ENCODE data around the gene TTK. TPM values are rescaled to one million over a fixed set of nuclear protein-coding genes. Genes with fewer than 3 reads are reported as not detected.

The TTK gene
- total RNA-seq (1.7 TPM), polyA plus RNA-seq (1 to 10 TPM in 3 of 4 donors, not detected in 1; 1.1 to 2.6 (median 1.6) TPM)

DNA sequence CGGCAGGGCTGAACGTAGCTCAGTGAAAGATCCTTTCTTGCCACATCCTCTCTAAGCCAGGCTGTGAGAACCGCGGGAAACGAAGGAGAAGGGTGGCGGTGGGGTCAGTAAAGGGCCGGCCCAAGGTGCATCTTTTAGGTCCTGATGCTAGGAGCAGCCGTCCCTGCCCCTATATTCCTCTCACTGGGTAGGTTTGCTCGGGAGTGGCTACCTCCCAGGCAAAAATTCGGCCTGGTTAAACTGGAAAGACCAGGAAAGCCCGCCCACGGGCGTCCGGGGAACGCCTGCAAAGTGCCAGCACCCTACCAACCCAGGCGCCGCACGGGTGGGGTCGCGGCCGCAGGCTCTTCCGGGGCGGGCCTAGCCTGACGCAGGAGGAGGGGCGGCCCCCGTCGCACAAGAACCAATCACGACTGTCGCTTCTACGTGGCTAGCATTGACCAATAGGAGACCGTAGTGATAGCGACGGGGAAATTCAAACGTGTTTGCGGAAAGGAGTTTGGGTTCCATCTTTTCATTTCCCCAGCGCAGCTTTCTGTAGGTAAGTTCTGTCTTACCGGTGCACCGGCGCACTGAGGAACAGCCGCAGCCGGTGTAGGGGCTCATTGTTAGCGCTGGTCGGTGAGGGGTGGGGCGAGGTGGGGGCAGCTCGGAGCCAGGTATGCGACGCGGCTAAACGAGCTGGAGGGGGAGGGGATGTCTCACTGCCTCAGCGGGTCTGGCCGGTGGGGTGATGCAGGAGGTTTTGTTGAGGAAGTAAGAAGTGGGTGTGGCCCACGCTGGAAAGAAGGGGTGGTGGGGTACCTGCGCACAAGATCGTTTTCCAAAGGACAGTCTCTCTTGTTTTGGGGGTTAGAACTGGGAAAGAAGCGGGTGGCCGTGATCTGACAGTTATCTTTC, at the start of gene TTK:
Gene TTK (plus strand): TSS at position 477 of the 900 bp plus-strand sequence. CDS start 1,195 bp downstream, outside the sequence.
- no peaks in the 10 kb centered on the region for H3K9me3 ChIP-seq (ENCODE audit: control insufficient read depth in 2 of 2, low read length in 2 of 2)

DNA sequence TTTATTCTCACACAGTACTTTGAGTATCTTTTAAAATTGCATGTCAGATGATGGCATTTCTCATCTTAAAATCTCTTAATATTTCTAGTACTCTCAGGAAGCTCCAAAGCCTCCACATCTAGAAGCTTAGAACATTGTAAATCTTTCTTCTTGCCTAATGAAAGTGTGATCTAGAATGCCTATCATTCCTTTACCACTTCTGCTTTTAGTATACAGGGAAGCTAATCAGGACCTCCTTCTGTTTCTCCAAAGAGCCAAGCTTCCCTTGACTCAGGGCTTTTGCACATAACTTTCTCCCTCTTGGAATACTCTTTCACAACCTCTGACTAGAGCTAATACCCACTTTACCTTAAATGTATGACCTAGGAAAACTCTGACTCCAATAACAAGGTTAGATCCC, 49.6 kb upstream of the TTK start:
- DNase-seq (no peak), ATAC-seq (ENCODE audit: low read depth in 2 of 2) (no peak)
- H3K27me3 Mint-ChIP-seq: peaks cover 32% of the 10 kb centered on the region
- Histone ChIP-seq H3K27ac (ENCODE audit: insufficient read depth, low read length, poor library complexity, severe bottlenecking) (no peak overlapping the region), H3K27me3 (ENCODE audit: control insufficient read depth, insufficient read depth, low read length) (peaks cover 8% of the 10 kb centered on the region), H3K4me1 (ENCODE audit: control insufficient read depth, insufficient read depth, low read length, poor library complexity, severe bottlenecking) (no peaks in the 10 kb centered on the region), H3K36me3 (ENCODE audit: control insufficient read depth, insufficient read depth, low read length) (no peaks in the 10 kb centered on the region), H3K9me3 (ENCODE audit: control insufficient read depth in 2 of 2, low read length in 2 of 2) (no peaks in the 10 kb centered on the region), H3K4me3 (ENCODE audit: low read depth, low read length) (no peak overlapping the region)
- H3K9me3 Mint-ChIP-seq: peaks cover 0 to 5% (median 0%) of the 10 kb centered on the region in 7 donors
- no peaks in the 10 kb centered on the region for H3K4me1 Mint-ChIP-seq
- no peaks in the 10 kb centered on the region for H3K36me3 Mint-ChIP-seq
- H3K27ac Mint-ChIP-seq: no peak overlapping the region
- no peak overlapping the region for H3K4me3 Mint-ChIP-seq

More for the DNA sequence above, at the start of gene TTK:
- Histone ChIP-seq H3K4me3 (ENCODE audit: low read depth, low read length) (peak within 1 kb of the TSS; percentile 85), H3K27ac (ENCODE audit: insufficient read depth, low read length, poor library complexity, severe bottlenecking) (peak within 1 kb of the TSS; percentile 90), H3K27me3 (ENCODE audit: control insufficient read depth, insufficient read depth, low read length) (peaks cover 4% of the 10 kb centered on the region), H3K4me1 (ENCODE audit: control insufficient read depth, insufficient read depth, low read length, poor library complexity, severe bottlenecking) (peaks cover 18% of the 10 kb centered on the region), H3K36me3 (ENCODE audit: control insufficient read depth, insufficient read depth, low read length) (no peaks in the 10 kb centered on the region)
- DNase-seq (peak; percentile 89 to 97 (median 94)), ATAC-seq (ENCODE audit: low read depth in 2 of 2) (peak; percentile 100)
- Mint-ChIP-seq H3K4me1 (peaks cover 6 to 31% (median 20%) of the 10 kb centered on the region in 4 donors), H3K27me3 (peaks cover 4% of the 10 kb centered on the region), H3K27ac (peak within 1 kb of the TSS; percentile 94 to 97 (median 95)), H3K4me3 (peak within 1 kb of the TSS; percentile 89 to 98 (median 94)), H3K36me3 (no peaks in the 10 kb centered on the region), H3K9me3 (peaks cover 0 to 1% (median 0%) of the 10 kb centered on the region in 7 donors)

DNA sequence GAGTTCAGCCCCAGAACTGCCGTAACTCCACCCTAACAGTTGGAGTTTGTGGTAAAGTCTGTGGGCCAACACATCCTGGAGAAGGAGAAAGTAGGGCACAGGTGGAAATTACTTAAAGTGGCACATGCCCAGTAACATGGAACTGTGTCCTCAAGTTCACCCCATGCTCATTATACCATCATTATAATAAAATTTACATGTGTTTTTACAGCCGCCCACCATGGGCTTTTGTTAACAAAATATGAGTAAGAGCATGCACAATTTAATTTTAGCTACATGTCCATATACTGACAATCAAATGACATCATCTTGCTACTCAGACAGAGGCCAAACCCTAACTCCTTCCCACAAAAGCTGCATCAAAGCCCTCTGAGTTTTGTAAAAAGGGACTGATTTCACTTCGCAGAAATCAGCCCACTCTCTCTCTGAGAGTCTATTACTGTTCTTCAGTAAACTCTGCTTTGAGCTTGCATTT, 39.8 kb upstream of the TTK start:
- DNase-seq: no peak
- no peaks in the 10 kb centered on the region for H3K27me3 ChIP-seq (ENCODE audit: control insufficient read depth, insufficient read depth, low read length)
- peaks cover 4% of the 10 kb centered on the region for H3K36me3 Mint-ChIP-seq
- H3K4me1 ChIP-seq (ENCODE audit: control insufficient read depth, insufficient read depth, low read length, poor library complexity, severe bottlenecking): no peaks in the 10 kb centered on the region
- H3K4me1 Mint-ChIP-seq: no peaks in the 10 kb centered on the region
- H3K4me3 ChIP-seq (ENCODE audit: low read depth, low read length): no peak overlapping the region
- peaks cover 2 to 18% (median 7%) of the 10 kb centered on the region in 7 donors for H3K9me3 Mint-ChIP-seq
- peak in 1 of 2 donors; percentile 16 for ATAC-seq (ENCODE audit: low read depth in 2 of 2)
- peaks cover 2 to 4% of the 10 kb centered on the region in 2 experiments for H3K9me3 ChIP-seq (ENCODE audit: control insufficient read depth in 2 of 2, low read length in 2 of 2)
- no peaks in the 10 kb centered on the region for H3K36me3 ChIP-seq (ENCODE audit: control insufficient read depth, insufficient read depth, low read length)
- no peak overlapping the region for H3K27ac ChIP-seq (ENCODE audit: insufficient read depth, low read length, poor library complexity, severe bottlenecking)
- peaks cover 17% of the 10 kb centered on the region for H3K27me3 Mint-ChIP-seq
- H3K4me3 Mint-ChIP-seq: no peak overlapping the region
- H3K27ac Mint-ChIP-seq: no peak overlapping the region

DNA sequence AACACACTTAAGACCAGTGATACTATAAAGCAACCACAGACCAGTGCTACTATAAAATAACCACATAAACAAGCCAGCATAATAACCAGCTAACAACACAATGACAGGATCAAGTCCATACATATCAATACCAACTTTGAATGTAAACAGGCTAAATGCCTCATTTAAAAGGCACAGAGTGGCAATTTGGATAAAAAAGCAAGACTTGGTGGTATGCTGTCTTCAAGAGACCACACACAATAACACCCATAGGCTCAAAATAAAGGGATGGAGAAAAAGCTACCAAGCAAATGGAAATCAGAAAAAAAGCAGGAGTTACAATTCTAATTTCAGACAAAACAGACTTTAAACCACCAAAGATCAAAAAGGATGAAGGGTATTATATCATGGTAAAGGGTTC, 37.3 kb upstream of the TTK start:
- no peak for ATAC-seq (ENCODE audit: low read depth in 2 of 2)
- no peak overlapping the region for H3K27ac Mint-ChIP-seq
- no peaks in the 10 kb centered on the region for H3K36me3 ChIP-seq (ENCODE audit: control insufficient read depth, insufficient read depth, low read length)

DNA sequence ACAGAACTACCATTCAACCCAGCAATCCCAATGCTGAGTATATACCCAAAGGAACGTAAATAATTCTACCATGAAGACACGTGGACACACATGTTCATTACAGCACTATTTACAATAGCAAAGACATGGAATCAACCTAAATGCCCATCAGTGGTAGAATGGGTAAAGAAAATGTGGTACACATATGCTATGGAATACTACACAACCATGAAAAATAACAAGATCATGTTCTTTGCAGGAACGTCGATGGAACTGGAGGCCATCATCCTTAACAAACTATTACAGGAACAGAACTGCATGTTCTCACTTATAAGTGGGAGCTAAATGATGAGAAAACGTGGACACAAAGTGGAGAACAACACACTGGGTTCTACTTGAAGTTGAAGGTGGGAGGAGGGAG, 34.7 kb upstream of the TTK start:
- H3K4me3 Mint-ChIP-seq: no peak overlapping the region
- no peaks in the 10 kb centered on the region for H3K4me1 ChIP-seq (ENCODE audit: control insufficient read depth, insufficient read depth, low read length, poor library complexity, severe bottlenecking)
- H3K9me3 Mint-ChIP-seq: peaks cover 3 to 30% (median 10%) of the 10 kb centered on the region in 7 donors
- peaks cover 4% of the 10 kb centered on the region for H3K36me3 Mint-ChIP-seq
- H3K27ac Mint-ChIP-seq: no peak overlapping the region
- no peak overlapping the region for H3K27ac ChIP-seq (ENCODE audit: insufficient read depth, low read length, poor library complexity, severe bottlenecking)
- H3K27me3 ChIP-seq (ENCODE audit: control insufficient read depth, insufficient read depth, low read length): peaks cover 3% of the 10 kb centered on the region
- H3K4me1 Mint-ChIP-seq: no peaks in the 10 kb centered on the region
- H3K9me3 ChIP-seq (ENCODE audit: control insufficient read depth in 2 of 2, low read length in 2 of 2): peaks cover 7 to 12% of the 10 kb centered on the region in 2 experiments
- peaks cover 8% of the 10 kb centered on the region for H3K27me3 Mint-ChIP-seq
- no peak overlapping the region for H3K4me3 ChIP-seq (ENCODE audit: low read depth, low read length)
- H3K36me3 ChIP-seq (ENCODE audit: control insufficient read depth, insufficient read depth, low read length): no peaks in the 10 kb centered on the region
- ATAC-seq (ENCODE audit: low read depth in 2 of 2) (no peak), DNase-seq (no peak)

More for the DNA sequence above, 37.3 kb upstream of the TTK start:
- Histone ChIP-seq H3K4me3 (ENCODE audit: low read depth, low read length) (no peak overlapping the region), H3K27me3 (ENCODE audit: control insufficient read depth, insufficient read depth, low read length) (peaks cover 1% of the 10 kb centered on the region), H3K27ac (ENCODE audit: insufficient read depth, low read length, poor library complexity, severe bottlenecking) (no peak overlapping the region), H3K9me3 (ENCODE audit: control insufficient read depth in 2 of 2, low read length in 2 of 2) (peaks cover 7 to 12% of the 10 kb centered on the region in 2 experiments), H3K4me1 (ENCODE audit: control insufficient read depth, insufficient read depth, low read length, poor library complexity, severe bottlenecking) (no peaks in the 10 kb centered on the region)
- DNase-seq: no peak
- H3K36me3 Mint-ChIP-seq: peaks cover 4% of the 10 kb centered on the region
- no peaks in the 10 kb centered on the region for H3K4me1 Mint-ChIP-seq
- peaks cover 3 to 30% (median 10%) of the 10 kb centered on the region in 7 donors for H3K9me3 Mint-ChIP-seq
- H3K4me3 Mint-ChIP-seq: no peak overlapping the region
- H3K27me3 Mint-ChIP-seq: peaks cover 17% of the 10 kb centered on the region

DNA sequence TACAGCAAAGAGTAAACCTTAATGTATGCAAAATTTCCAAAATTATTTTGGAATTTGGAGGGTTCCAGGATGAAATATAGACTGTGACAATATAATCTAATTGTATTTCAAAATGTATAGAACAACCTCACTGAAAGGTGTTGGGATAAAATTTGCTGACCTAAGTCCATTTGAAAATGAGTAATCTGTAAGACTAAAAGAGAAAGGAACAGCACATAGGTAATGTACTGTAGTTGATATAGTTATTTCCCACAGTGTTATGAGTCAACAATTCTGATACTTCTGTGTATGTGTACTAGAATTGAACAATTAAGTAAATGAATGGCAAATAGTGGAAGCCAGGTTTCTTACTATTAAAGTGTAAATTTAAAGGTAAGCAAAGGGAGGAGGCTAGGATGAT, 33.3 kb upstream of the TTK start:
- H3K27me3 ChIP-seq (ENCODE audit: control insufficient read depth, insufficient read depth, low read length): peaks cover 3% of the 10 kb centered on the region
- H3K9me3 ChIP-seq (ENCODE audit: control insufficient read depth in 2 of 2, low read length in 2 of 2): peaks cover 7 to 12% of the 10 kb centered on the region in 2 experiments
- peaks cover 4% of the 10 kb centered on the region for H3K36me3 Mint-ChIP-seq
- H3K4me1 Mint-ChIP-seq: no peaks in the 10 kb centered on the region
- H3K4me3 Mint-ChIP-seq: no peak overlapping the region
- ATAC-seq (ENCODE audit: low read depth in 2 of 2) (no peak), DNase-seq (no peak)
- no peak overlapping the region for H3K27ac ChIP-seq (ENCODE audit: insufficient read depth, low read length, poor library complexity, severe bottlenecking)
- no peak overlapping the region for H3K4me3 ChIP-seq (ENCODE audit: low read depth, low read length)
- no peaks in the 10 kb centered on the region for H3K4me1 ChIP-seq (ENCODE audit: control insufficient read depth, insufficient read depth, low read length, poor library complexity, severe bottlenecking)
- peaks cover 2 to 27% (median 7%) of the 10 kb centered on the region in 7 donors for H3K9me3 Mint-ChIP-seq
- no peaks in the 10 kb centered on the region for H3K36me3 ChIP-seq (ENCODE audit: control insufficient read depth, insufficient read depth, low read length)
- peaks cover 10% of the 10 kb centered on the region for H3K27me3 Mint-ChIP-seq
- no peak overlapping the region for H3K27ac Mint-ChIP-seq

GRCh38 chr6:79981652-79982051, 22.8 kb upstream of the TTK start:
- H3K9me3 ChIP-seq (ENCODE audit: control insufficient read depth in 2 of 2, low read length in 2 of 2): no peaks in the 10 kb centered on the region
- no peaks in the 10 kb centered on the region for H3K36me3 Mint-ChIP-seq
- no peak overlapping the region for H3K4me3 ChIP-seq (ENCODE audit: low read depth, low read length)
- H3K4me3 Mint-ChIP-seq: no peak overlapping the region
- ATAC-seq (ENCODE audit: low read depth in 2 of 2) (no peak), DNase-seq (no peak)
- no peaks in the 10 kb centered on the region for H3K4me1 ChIP-seq (ENCODE audit: control insufficient read depth, insufficient read depth, low read length, poor library complexity, severe bottlenecking)
- peaks cover 0 to 4% (median 0%) of the 10 kb centered on the region in 4 donors for H3K4me1 Mint-ChIP-seq
- peaks cover 0 to 1% (median 0%) of the 10 kb centered on the region in 7 donors for H3K9me3 Mint-ChIP-seq
- no peaks in the 10 kb centered on the region for H3K36me3 ChIP-seq (ENCODE audit: control insufficient read depth, insufficient read depth, low read length)
- H3K27ac ChIP-seq (ENCODE audit: insufficient read depth, low read length, poor library complexity, severe bottlenecking): no peak overlapping the region
- H3K27me3 Mint-ChIP-seq: peaks cover 22% of the 10 kb centered on the region
- H3K27ac Mint-ChIP-seq: no peak overlapping the region
- peaks cover 18% of the 10 kb centered on the region for H3K27me3 ChIP-seq (ENCODE audit: control insufficient read depth, insufficient read depth, low read length)

All from CD4-positive, CD25-positive, alpha-beta regulatory T cell (primary cell).